ENCODE measurements around the gene CA7.
"Not testable (repeated sequence)": the region's sequence is repeated elsewhere in the genome, so short reads cannot be mapped to it uniquely, and the experiment has no call there.

CA7 gene

DNA sequence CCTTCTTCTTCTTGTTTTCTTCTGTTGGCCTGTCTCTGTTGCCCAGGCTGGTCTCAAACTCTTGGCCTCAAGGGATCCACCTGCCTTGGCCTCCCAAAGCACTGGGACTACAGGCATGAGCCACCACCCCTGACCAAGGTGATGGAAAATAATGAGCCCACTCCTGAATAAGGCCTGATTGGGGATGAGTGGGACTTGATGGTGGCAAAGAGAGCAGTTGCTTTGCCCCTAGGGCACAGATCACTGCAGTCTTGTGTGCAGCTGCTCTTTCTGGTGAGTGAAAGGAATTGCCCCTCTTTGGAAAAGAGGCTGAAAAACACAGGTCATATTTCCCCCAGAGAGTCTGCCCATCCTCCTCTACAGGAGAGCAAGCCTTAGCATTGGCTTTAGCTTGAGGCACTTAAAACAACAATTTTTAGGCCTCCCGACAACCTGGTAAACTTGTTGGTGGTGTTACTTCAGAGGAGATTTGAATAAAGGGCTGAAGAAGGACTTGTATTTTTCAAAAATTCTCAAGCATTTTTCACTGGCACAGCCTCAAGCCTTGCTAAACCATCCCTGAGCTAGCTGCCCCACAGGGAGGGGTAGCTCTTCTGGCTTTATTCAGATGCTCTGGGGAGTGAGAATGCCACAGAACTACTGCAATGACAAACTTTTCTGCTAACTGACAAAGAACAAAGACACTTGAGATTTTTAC lies 30.0 kb downstream of the CA7 start:
- DNase-seq = no peak

DNA sequence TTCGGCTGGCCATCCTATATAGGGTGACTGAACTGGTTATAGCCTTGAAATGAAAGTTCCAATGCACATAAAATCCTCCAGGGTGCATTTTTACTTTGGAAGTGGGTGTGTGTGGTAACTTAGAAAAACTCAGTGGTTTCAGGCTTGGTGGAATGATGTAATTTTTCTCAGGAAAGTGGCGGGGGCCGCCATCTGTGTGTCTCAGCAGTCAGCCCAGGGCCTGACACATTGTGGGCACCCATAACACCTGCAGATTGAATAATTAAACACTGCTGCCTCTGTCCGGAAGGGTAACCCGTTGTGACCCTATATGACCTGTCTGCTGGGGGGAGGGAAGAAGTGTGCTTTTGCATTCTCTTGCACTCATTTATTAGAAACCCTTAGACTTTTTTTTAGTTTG lies 33.9 kb downstream of the CA7 start:
- DNase-seq = peak; percentile 65 to 66

DNA sequence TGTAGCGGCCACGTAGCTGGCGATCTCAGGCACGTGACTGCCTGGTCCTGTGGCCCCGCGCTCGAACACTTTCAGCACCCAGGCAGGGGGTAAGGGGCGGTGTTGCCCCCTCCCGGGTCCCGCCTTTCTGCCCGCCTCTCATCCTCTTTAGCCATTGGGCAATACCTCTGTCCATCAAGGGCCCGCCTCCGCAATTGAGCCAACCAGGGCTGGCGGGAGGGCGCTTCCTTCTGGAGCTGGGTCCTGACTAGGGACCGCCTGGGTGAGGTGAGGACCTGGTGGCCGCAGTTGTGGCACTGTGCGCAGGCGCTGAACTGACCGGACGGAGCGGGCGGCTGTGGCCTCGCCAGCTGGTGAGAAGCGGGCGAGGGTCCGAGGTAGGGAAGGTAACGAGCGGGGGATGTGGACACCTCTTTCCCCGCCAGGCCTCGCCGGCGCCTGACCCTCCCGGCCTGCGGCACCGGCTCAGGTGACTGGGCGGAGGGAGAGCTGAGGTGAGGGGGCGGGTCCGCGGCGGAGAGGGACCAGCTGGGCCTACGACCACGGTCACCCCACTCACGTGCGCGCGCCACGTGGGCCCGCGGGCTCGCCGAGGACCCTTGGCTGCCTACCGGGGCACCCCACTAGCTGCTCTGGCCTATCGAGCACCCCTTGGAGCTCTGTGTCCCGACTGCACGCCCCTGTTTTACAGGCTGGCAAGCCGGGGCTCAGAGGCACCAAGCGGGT lies 36.2 kb downstream of the CA7 start, which contains the start of gene PDP2:
Gene PDP2 (plus strand): TSS at position 228 of the 726 bp plus-strand sequence. CDS start 3,770 bp downstream, outside the sequence.
- DNase-seq = peak; percentile 88 to 90

DNA sequence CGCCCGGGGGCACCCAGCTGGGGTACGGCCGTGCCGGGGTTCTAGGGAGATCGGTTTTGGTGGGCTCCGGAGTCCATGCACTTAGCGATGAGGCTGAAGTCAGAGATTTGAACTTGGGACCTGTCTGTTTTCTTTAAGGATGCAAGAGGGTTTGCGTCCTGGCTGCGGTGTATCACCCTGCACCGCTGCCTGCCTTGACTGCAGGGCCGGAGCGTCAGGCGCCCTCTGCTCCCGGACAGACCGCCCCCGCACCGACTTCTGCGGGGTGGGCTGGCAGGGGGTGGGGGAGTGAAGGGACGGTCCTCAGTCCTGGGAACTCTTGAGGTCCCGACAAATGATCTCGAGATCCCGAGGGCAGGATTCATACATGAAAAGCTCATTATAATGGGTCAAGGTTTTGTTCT lies 36.8 kb downstream of the CA7 start:
- no peak for DNase-seq

DNA sequence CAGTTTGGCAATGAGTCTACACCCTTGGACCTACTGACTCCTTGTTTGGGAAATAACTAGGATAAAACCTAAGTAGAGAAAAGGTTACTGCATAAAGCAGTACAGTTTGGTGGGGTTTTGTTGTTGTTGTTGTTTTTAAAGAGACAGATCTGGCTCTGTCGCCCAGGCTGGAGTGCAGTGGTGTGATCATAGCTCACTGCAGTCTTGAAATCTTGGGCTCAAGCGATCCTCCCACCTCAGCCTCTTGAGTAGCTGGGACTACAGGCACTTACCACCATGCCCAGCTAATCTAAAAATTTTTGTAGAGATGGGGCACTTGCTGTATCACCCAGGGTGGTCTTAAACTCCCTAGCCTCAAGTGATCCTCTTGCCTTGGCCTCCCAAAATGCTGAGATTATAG lies 37.3 kb downstream of the CA7 start:
- no peak for DNase-seq

DNA sequence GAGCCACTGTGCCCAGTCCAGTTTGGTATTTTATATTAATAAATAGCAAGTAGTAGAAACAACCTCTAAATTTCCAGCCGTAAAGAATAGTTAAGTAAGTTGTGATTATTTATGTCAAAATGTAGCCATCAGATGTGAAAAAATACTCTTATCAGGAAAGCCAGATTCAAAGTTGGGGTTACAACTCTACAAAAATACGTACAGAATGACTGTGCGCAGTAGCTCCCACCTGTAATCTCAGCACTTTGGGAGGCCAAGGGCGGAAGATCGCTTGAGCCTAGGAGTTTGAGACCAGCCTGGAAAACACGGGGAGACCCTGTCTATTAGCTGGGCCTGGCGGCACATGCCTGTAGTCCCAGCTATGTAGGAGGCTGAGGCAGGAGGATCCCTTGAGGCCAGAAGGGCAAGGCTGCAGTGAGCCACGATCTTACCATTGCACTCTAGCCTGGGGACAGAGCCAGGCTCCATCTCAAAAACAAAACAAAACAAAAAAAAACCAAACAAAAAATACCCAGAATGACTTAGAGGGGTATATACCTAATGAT lies 37.8 kb downstream of the CA7 start:
- no peak for DNase-seq

DNA sequence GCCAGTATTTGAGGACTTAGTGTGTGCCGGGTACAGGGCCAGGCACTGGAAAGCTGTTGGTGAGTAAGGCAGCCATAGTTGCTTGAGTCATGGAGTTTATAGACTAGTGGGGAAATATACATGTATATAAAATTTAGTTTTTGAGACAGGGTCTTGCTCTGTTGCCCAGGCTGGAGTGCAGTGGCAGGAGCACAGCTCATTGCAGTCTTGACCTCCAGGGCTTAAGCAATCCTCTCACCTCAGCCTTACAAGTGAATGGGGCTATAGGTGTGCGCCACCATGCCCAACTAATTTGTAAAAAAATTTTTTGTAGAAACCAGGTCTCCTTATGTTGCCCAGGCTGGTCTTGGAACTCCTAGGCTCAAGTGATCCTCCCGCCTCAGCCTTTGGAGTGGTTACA lies 38.5 kb downstream of the CA7 start:
- DNase-seq = no peak

DNA sequence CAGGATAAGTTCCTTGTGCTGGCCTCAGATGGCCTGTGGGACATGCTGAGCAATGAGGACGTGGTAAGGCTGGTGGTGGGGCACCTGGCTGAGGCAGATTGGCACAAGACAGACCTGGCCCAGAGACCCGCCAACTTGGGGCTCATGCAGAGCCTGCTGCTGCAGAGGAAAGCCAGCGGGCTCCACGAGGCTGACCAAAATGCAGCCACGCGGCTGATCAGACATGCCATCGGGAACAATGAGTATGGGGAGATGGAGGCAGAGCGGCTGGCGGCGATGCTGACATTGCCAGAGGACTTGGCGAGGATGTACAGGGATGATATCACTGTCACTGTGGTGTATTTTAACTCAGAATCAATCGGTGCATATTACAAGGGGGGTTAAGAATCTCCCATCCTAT lies 41.3 kb downstream of the CA7 start:
- DNase-seq = no peak

DNA sequence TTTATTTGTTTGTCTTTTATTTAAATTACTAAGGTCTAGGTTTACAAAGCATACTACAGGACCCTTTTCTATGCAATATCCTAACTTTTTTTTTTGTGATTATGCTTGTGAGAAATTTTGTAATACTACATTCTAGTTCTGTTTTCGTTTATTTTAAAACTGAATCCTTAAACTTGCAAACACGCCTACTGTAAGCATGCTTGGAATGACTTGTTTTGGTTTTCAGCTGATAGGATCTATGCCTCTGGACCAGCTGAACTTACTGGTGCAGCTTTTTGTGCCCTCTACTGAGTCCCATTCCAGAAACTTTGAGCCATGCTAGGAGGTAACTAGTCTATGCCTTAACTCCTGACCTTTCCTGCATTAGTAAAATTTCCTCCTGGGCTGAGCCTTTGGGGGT lies 42.1 kb downstream of the CA7 start:
- DNase-seq = no peak

DNA sequence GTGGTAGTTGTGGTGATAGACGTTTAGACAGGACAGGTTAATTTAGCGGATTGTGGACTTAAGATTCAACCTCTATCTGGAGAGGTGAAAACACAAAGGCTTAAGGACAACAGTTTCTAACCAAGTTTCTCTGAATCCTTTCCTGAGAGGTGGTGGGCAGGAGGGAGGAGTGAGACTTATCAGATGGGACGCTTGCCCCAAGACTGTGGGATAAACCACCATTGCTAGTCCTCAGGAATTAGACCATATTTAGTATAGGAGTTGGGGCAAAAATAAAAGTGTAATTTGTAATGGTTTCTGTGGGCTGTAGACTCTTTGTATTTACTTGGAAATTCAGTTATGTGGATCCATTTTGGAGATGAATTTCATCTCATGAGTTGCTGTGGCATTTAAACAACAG lies 42.7 kb downstream of the CA7 start:
- no peak for DNase-seq

DNA sequence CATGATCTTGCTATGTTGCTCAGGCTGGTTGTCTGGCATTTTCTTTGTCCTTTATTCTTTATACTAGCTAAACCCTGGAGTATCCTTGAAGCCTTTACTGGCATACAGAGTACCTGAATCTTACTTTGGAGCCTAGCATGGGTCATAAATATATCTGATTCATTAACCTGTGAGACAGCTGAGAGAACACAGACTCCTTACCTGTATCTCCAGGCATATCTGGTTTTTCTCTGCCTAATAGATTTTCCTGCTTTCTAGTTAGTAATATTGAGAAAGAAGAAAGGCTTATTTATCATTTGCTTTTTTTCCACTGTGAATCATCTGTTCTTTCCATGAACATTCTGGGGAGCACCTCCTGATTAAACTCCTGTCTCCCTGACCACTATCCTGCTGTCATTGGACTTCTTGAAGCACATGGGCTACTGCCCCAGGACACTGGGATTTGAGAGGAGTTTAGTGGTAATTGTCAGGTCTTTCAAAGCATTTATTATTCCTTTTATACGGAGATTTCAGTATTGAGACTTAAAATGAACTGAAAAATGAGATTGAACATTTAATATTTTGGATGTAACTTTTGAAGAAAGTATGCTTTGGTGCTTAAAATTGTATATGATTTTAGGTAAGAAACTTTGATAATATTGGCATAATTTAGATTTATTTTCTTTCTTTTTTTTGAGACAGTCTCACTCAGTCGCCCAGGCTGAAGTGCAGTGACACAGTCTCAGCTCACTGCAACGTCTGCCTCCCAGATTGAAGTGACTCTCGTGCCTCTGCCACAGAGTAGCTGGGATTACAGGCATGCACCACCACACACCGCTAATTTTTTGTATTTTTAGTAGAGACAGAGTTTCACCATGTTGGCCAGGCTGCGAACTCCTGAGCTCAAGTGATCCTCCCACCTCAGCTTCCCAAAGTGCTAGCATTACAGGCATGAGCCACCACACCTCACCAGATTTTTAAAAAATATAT lies 44.7 kb downstream of the CA7 start:
- DNase-seq = no peak

DNA sequence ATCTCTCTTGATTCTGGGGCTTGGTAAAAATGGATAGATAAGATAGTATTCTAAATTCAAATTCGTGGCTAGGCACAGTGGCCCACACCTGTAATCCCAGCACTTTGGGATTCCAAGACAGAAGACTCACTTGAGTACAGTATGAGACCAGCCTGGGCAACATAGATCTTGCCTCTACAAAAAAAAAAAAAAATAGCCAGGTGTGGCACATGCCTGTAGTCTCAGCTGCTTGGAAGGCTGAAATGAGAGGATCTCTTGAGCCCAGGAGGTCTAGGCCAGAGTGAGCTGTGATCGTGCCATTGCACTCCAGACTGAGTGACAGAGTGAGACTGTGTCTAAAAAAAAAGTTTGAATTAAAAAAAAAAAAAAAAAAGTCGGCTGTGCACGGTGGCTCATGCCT lies 45.4 kb downstream of the CA7 start:
- no peak for DNase-seq

DNA sequence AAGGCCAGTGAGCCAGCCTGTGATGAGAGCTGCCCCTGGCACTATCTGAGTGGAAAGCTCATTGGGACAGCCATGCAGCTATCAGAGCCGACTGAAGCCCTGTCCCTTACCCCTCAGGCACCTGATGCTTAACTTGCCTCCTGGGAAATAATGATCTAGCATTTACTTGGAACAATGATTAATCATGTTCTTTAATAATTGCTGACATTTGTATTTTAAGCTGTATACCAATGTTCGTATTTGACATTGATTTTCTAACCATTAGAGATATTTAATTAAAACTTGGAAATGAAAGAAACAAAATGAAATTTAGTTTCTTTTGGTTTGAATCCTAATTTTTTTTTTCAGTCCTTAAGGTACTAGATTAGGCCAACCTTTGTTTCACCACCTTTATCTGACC lies 46.6 kb downstream of the CA7 start:
- no peak for DNase-seq

DNA sequence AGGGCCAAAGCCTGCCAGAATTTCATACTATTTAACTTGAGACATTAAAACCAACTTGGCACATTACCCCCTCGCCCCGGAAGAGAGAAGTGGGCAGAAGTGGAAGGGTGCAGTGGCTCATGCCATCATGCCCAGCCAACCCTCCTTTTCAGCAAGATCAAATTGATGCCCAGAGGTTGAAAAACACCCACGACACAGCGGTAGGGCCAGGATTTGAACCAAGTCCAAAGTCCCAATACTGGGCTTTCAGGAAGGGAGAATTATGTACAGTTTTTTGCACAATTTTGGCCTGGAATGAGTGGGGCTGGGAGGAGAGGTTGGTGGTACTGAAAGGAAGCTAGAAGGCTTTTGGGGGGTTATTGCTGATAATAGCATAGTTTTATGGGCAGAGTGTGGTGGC lies 47.1 kb downstream of the CA7 start:
- DNase-seq = no peak

DNA sequence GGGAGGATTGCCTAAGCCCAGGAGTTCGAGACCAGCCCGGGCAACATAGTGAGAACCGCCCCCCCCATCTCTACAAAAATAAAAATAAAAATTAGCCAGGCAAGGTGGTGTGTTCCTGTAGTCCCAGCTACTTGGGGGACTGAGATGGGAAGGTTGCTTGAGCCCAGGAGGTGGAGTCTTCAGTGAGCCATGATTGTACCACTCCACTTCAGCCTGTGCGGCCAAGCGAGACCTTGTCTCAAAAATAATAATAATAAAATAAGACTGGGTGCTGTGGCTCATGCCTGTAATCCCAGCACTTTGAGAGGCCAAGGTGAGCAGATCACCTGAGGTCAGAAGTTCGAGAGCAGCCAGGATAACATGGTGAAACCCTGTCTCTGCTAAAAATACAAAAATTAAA lies 47.6 kb downstream of the CA7 start:
- no peak for DNase-seq

DNA sequence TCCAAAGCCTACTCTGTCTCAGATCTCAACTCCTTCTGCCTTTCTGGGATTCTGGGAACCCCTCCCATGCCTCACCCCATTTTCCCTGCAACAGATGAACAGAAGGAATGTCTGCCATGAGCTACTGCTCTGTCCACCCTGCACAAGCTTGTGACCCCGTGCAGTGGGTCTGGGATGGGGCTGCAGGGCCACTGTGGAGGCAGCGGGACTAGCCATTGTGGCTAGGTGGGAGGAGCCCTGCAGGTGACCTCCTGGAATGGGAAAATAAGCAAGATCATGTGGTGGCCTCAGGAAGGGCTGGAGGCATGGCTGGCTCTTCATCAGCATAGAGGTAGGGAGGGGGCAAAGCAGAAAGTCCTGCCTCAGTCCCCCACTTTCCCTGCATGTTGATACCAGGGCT lies 49.8 kb downstream of the CA7 start:
- no peak for DNase-seq

DNA sequence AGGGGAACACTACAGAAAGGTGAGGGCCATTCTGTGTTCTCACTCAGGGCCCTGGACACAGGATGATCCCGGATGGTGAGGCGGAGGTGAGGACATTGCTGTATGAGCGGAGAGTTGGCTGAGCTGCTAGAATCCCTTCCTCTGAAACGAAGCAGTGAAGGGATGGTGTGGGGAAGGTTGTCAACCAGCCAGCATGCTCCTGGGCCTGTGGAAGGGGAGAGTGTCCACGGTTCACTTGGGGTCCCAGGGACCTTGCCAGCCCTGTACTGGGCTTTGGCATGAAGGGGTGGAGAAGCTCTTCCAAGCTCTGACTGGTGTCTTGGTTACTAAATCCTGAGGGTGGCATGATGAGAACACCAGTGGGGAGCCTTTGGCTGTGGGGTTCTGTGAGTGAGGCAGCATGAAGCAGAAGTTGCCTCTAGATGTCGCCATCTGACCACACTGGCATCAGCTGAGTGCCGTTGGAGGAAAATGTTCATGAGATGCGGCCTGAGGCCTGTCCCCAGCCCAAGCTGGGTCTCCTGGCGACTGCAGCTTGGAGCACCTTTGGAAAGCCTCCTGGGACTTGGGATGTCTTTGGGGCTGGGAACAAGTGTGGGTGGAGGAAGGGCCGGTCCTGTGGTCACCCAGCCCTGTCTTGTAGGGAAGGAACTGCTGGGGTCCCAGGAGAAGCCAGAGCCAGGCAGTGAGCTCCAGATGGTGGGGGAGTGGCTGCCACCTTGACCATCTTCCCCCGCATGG lies 50.9 kb downstream of the CA7 start:
- DNase-seq = peak; percentile 44 to 50

DNA sequence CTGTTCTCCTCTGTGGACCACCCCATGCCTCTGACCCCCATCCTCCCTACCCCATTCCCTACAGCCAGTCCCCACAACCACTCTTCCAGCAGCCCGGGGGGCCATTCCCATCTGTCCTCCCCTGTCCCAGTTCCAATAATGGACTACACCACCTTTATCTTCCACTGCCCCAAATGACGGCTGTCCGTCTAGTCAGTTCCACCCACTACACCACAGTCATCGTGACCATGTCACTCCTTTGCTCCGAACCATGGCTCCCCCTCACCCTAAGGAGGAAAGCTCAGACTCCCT lies 51.4 kb downstream of the CA7 start:
- DNase-seq = no peak

DNA sequence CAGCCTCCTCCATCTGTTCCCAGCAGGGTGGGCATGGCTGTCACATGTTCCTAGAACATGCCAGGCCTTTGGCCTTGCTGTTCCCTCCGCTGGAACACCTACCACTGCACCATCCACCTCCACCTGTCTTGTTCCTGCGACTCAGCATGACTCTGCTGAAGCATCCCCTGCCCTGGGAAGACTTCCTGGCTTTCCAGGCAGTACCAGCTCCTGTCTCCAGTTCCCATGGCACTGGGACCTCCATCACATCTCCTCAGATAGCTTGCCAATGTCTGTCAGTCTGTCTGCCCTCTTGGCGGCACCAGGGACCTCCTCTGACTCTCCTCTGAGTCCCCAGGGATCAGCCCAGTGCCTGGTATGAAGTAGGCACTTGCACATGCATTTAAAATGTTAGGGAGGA lies 51.8 kb downstream of the CA7 start:
- DNase-seq = no peak

DNA sequence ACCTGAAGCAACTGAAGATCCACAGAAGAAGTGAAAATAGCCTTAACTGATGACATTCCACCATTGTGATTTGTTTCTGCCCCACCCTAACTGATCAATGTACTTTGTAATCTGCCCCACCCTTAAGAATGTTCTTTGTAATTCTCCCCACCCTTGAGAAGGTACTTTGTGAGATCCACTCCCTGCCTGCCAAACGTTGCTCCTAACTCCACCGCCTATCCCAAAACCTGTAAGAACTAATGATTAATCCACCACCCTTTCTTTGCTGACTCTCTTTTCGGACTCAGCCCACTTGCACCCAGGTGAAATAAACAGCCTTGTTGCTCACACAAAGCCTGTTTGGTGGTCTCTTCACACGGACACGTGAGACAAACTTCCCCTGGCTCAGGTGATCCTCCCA lies 52.5 kb downstream of the CA7 start:
- DNase-seq = not testable (repeated sequence)

DNA sequence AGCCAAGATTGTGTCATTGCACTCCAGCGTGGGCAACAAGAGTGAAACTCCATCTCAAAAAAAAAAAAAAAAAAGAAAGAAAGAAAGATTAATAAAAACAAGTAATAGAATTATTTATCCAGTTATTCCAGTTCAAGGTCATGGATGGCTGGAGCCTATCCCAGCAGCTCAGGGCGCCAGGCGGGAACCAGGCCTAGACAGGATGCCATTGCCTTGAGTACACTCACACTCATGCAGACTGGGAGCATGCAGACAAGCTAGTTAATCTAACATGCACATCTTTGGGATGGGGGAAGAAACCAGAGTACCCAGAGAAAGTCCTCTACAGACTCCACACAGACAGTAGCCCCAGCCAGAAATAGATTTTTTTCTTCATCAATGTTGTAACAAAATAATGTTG lies 54.0 kb downstream of the CA7 start:
- DNase-seq = no peak

DNA sequence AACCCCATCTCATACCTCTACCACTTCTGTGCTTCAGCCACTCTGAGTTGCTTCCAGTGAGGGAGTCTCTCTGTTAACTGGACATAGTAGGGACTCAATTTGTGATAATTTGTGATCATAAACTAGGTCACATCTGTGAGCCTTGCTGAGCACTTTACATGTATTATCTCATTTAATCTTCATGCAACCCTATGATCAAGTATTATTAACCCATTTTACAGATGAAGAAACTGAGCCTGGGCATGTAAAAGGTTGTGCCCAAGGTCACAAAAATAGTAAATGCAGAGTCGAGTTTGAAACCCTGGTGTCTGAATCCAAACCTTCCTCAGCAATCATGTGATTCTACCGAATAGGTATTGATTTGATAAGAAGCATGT lies 54.7 kb downstream of the CA7 start:
- DNase-seq = no peak

Measured in stimulated activated CD4-positive, alpha-beta T cell treated with anti-CD3 and anti-CD28 coated beads, Interleukin-2, amount 100 ng/mL, for 48 hours (primary cell).